VCaP (cell line): ENCODE results near the gene GALNT9.

ENCODE experiments used
- H3K27ac ChIP-seq: fragments of 450-650 bp; 2 replicates; pipeline ENCODE4 v1.5.1; 2017
- TF ChIP-seq, protein P1 (sequence below): fragments of 450-650 bp; conservative IDR thresholded peaks from 2 replicates; pipeline ENCODE4 v1.5.1; 2017; ENCODE audit warnings: mild to moderate bottlenecking, moderate library complexity

Gene GALNT9

DNA sequence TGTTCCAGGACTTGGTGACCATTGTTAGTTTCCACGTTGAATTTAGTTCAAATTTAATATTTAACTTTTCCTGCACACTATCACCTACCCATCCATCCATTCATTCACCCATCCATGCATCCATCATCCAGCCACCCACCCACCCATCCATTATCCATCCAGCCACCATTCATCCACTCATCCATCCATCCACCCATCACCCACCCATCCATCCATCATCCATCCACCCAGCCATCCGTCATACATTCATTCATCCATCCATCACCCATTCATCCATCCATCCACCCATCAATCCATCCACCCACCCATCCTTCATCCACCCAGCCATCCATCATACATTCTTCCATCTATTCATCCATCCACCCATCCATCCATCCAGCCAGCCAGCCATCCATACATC is 163.3 kb downstream of the GALNT9 start:
- TF ChIP-seq, protein P1, sequence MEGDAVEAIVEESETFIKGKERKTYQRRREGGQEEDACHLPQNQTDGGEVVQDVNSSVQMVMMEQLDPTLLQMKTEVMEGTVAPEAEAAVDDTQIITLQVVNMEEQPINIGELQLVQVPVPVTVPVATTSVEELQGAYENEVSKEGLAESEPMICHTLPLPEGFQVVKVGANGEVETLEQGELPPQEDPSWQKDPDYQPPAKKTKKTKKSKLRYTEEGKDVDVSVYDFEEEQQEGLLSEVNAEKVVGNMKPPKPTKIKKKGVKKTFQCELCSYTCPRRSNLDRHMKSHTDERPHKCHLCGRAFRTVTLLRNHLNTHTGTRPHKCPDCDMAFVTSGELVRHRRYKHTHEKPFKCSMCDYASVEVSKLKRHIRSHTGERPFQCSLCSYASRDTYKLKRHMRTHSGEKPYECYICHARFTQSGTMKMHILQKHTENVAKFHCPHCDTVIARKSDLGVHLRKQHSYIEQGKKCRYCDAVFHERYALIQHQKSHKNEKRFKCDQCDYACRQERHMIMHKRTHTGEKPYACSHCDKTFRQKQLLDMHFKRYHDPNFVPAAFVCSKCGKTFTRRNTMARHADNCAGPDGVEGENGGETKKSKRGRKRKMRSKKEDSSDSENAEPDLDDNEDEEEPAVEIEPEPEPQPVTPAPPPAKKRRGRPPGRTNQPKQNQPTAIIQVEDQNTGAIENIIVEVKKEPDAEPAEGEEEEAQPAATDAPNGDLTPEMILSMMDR = no peak
- no peak overlapping the region for H3K27ac ChIP-seq

DNA sequence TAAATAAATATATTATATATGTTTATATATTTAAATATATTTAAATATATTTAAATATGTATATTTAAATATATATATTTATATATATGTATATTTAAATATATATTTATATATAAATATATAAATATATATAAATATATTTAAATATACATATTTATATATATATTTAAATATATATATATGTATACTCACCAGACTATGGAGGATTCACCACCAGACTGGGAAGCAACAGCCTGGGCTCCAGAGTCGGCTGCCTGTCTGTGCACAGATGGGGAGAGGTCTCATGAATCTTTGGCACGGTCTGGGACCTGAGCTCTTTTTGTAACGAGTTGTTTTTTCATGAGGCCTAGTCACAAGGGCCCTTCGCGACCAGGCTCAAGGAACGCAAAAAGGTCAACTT is 163.8 kb downstream of the GALNT9 start:
- H3K27ac ChIP-seq = no peak overlapping the region
- TF ChIP-seq, protein P1 = no peak

DNA sequence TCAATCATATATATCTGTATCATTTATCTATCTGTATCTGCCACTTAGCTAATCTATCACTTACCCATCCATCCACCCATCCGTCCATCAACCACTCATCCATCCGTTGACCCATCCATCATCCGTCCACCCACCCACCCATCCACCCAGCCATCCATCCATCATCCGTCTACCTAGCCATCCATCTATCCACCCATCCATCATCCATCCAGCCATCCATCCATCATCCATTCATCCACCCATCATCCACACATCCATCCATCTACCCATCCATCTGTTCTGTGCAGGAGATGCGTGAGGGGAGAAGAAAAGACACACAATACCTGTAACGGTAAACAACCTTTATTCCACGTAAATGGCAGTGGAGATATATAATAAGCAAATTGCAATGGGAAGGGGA is 165.0 kb downstream of the GALNT9 start:
- no peak overlapping the region for H3K27ac ChIP-seq
- TF ChIP-seq, protein P1 = no peak

DNA sequence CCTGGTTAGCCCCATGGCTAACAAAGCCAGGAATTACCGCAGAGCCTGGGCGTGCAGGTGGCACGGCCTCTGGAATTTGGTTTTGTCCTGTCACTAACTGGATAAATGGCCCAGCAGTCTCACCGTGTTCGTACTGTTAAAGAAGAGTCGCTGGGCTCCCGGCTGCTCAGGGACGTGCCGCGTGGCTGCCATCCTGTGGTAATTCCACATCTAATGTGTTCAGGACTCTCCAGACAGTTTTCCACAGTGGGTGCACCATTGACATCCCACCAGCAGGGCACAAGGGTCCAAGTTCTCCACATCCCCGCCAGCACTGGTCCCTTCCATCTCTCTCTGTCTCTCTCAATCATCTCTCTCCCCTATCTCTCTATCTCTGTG is 165.5 kb downstream of the GALNT9 start:
- TF ChIP-seq, protein P1 = peak; percentile 36
- no peak overlapping the region for H3K27ac ChIP-seq

DNA sequence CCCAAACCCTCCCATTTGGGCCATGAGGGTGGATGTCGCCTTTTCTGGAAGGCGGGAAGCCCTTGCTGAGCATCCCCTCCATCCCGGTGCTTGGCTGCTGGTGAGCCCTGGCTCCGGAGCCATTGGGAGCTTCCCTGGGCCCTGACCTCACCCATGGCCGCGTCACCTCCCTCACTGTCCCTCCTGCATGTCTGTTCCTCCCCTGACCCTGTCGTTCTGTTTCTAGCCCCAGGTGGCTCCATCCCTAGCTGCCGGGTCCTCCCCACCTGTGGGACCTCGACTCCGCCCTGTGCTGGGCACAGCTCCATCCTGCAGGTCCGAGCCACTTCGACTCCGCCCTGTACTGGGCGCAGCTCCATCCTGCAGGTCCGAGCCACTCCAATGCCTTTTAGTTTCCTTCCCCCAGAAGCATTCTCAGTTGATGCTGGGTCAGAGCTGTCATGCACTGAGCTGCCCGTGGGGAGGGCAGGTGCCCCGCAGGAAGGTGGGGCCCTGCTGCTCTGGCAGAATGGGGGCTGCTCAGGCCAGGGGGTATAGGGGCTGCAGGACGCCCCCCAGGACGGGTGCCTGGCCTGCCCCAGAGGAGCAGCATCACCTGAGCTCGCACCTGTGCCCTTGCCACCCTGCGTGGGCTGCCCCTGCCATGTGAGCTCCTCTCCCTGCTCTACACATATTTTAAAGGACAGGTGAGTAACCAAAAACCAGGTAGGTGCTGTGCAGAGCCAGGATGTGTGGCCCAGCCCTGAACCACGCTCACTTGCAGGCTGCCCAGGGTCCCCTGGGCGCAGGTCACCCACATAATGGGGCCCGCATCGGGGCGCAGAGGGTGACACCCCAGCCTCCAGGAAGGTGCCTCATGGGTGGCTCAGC is 166.1 kb downstream of the GALNT9 start:
- TF ChIP-seq, protein P1 = no peak
- H3K27ac ChIP-seq = no peak overlapping the region

DNA sequence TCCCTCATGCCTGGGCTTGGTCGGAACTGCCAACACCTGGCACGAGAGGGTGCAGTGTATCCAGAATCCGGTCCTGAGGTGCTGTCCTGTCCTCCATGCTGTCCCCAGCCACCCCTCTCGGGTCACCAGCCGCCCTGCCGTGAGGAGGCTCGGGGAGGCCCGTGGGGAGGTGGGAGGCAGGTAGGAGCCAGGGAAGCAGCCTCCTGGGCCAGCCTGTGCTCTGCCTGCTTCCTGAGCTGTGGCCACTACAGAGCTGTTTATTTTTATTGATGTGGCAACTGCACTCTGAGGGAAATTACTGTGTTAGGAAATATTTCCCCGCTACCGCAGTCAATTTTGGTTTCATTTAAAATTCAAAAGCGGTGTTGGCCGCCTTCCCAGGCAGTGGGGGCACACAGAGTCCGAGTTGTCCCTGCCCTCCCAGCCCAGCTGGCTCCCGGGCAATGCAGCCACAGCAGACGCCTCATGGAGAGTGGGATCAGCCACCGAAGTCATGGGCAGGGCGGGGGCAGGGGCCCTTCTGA is 166.8 kb downstream of the GALNT9 start:
- no peak overlapping the region for H3K27ac ChIP-seq
- TF ChIP-seq, protein P1 = peak; percentile 24; the same call in 1 of the 2 replicates

DNA sequence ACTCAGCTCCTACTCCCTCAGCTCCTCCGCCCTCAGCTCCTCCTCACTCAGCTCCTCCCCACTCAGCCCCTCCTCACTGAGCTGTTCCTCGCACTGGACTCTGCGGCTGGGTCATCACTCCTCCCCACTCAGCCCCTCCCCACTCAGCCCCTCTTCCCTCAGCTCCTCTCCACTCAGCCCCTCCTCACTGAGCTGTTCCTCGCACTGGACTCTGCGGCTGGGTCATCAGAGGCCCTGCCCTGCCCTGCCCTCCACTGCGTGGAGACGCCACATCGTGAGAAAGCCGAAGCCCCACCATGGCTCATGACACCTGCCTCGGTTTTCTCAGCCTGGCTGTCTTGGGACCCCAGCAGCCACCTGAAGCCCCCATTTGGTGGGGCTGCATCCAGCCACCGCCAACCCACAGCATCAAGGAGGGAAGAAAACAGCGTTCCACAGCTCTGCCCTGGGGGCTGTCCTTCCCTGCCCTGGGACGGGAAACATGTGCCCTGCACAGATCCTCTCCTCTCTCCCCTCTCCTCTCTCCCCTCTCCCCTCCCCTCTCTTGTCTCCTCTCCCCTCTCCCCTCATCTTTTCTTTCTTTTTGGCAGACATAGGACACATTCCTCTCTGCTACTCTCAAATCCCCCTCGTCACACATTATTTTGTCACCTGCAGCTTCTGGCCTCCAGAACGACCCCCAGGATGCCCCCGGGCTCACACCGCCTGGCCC is 167.4 kb downstream of the GALNT9 start:
- TF ChIP-seq, protein P1 = no peak
- H3K27ac ChIP-seq = no peak overlapping the region
